ENCODE results near the gene RPL4.
A peak's percentile ranks its signal among the peaks of the same experiment; 100 is the strongest.
"Not testable (repeated sequence)": the region's sequence is repeated elsewhere in the genome, so short reads cannot be mapped to it uniquely, and the experiment has no call there.

RPL4 gene

GRCh38 chr15:66505430-66505811 lies 766 bp upstream of the RPL4 start:
- Histone ChIP-seq H3K27me3 (ENCODE audit: control insufficient read depth in 2 of 2, insufficient read depth in 2 of 2, low read length in 2 of 2) (no peaks in the 10 kb centered on the region), H3K4me1 (ENCODE audit: control insufficient read depth in 2 of 2, insufficient read depth in 2 of 2, low read length in 2 of 2) (peaks cover 21% of the 10 kb centered on the region in 2 donors), H3K9ac (ENCODE audit: low read depth in 1 of 2, low read length in 2 of 2) (peak overlapping the region; percentile 98 to 99), H3K27ac (ENCODE audit: low read depth in 2 of 2, low read length in 2 of 2) (peak overlapping the region; percentile 89 to 93), H3K4me3 (ENCODE audit: low read length in 2 of 2) (peak overlapping the region; percentile 100), H3K36me3 (ENCODE audit: control insufficient read depth in 2 of 2, insufficient read depth in 2 of 2, low read length in 2 of 2) (peaks cover 26 to 28% of the 10 kb centered on the region in 2 donors), H3K9me3 (ENCODE audit: control insufficient read depth in 2 of 2, low read length in 2 of 2) (no peaks in the 10 kb centered on the region)

DNA sequence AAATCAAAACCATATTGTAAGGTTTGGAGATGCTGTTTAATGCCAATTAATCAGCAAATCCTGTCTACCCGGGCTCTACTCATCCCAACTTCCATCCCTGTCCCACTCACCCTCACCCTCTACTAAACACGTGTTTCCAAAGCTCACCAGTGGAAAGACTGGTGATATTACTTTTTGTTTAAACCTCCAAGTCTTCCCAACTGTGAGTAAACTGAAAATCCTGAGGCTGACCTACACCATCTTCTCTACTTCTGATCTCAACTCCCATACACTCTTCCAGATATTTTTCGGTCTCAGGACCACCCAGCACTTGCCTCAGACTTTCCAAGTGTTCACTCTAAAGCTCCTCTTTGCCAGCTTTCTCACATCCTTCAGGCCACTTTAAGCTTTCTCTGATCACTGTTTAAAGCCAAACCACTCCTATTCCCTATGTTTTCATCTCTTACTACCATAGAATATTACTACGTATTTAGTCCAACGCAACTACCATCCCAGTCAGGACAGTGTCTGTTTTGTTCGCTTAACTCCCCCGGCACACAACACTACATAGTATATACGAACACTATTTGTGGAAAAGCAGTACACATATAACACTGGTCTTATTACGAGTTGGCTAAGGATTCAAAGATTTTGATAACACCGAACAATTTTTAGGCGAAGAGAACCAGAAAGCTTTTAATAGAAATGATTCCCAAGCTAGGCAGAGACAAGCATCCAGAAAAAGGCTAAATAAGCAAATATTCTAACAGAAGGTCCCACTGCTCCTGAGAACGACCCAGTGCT lies 684 bp downstream of the RPL4 start:
- Histone ChIP-seq H3K4me3 (ENCODE audit: low read length in 2 of 2) (peak overlapping the region; percentile 100), H3K27me3 (ENCODE audit: control insufficient read depth in 2 of 2, insufficient read depth in 2 of 2, low read length in 2 of 2) (no peaks in the 10 kb centered on the region), H3K9ac (ENCODE audit: low read depth in 1 of 2, low read length in 2 of 2) (peak overlapping the region; percentile 98 to 99), H3K4me1 (ENCODE audit: control insufficient read depth in 2 of 2, insufficient read depth in 2 of 2, low read length in 2 of 2) (peaks cover 21% of the 10 kb centered on the region in 2 donors), H3K9me3 (ENCODE audit: control insufficient read depth in 2 of 2, low read length in 2 of 2) (no peaks in the 10 kb centered on the region), H3K36me3 (ENCODE audit: control insufficient read depth in 2 of 2, insufficient read depth in 2 of 2, low read length in 2 of 2) (peaks cover 39 to 41% of the 10 kb centered on the region in 2 donors), H3K27ac (ENCODE audit: low read depth in 2 of 2, low read length in 2 of 2) (peak overlapping the region; percentile 89 to 93)

GRCh38 chr15:66503041-66503648 lies 1.5 kb downstream of the RPL4 start:
- H3K27me3 ChIP-seq (ENCODE audit: control insufficient read depth in 2 of 2, insufficient read depth in 2 of 2, low read length in 2 of 2); H3K27ac ChIP-seq (ENCODE audit: low read depth in 2 of 2, low read length in 2 of 2); H3K9me3 ChIP-seq (ENCODE audit: control insufficient read depth in 2 of 2, low read length in 2 of 2): not testable (repeated sequence)
- peaks cover 21 to 22% of the 10 kb centered on the region in 2 donors for H3K4me1 ChIP-seq (ENCODE audit: control insufficient read depth in 2 of 2, insufficient read depth in 2 of 2, low read length in 2 of 2)
- H3K9ac ChIP-seq (ENCODE audit: low read depth in 1 of 2, low read length in 2 of 2) = peak overlapping the region; percentile 98 to 99
- peak overlapping the region; percentile 100 for H3K4me3 ChIP-seq (ENCODE audit: low read length in 2 of 2)
- H3K36me3 ChIP-seq (ENCODE audit: control insufficient read depth in 2 of 2, insufficient read depth in 2 of 2, low read length in 2 of 2) = peaks cover 46 to 50% of the 10 kb centered on the region in 2 donors

- Histone ChIP-seq H3K4me1 (ENCODE audit: control insufficient read depth in 2 of 2, insufficient read depth in 2 of 2, low read length in 2 of 2) (peaks cover 21 to 26% of the 10 kb centered on the region in 2 donors), H3K36me3 (ENCODE audit: control insufficient read depth in 2 of 2, insufficient read depth in 2 of 2, low read length in 2 of 2) (peaks cover 46 to 53% of the 10 kb centered on the region in 2 donors), H3K27me3 (ENCODE audit: control insufficient read depth in 2 of 2, insufficient read depth in 2 of 2, low read length in 2 of 2) (no peaks in the 10 kb centered on the region), H3K9ac (ENCODE audit: low read depth in 1 of 2, low read length in 2 of 2) (no peak overlapping the region), H3K4me3 (ENCODE audit: low read length in 2 of 2) (peak overlapping the region in 1 of 2 donors; percentile 16), H3K27ac (ENCODE audit: low read depth in 2 of 2, low read length in 2 of 2) (no peak overlapping the region), H3K9me3 (ENCODE audit: control insufficient read depth in 2 of 2, low read length in 2 of 2) (no peaks in the 10 kb centered on the region)
Observed at GRCh38 chr15:66502491-66502890, 2.2 kb downstream of the RPL4 start.

DNA sequence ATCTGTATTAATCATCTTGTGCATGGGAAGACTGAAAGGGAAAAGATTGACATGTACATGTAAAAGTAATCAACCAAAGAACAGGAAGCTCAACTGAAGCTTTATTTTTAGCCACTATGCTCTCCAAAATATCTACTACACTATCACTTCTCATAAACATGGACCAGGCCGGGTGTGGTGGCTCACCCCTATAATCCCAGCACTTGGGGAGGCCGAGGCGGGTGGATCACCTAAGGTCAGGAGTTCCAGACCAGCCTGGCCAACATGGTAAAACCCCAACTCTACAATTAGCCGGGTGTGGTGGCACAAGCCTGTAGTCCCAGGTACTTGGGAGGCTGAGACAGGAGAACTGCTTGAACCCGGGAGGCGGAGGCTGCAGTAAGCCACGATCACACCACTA lies 4.3 kb downstream of the RPL4 start:
- not testable (repeated sequence) for H3K9me3 ChIP-seq (ENCODE audit: control insufficient read depth in 2 of 2, low read length in 2 of 2); H3K27ac ChIP-seq (ENCODE audit: low read depth in 2 of 2, low read length in 2 of 2); H3K9ac ChIP-seq (ENCODE audit: low read depth in 1 of 2, low read length in 2 of 2); H3K27me3 ChIP-seq (ENCODE audit: control insufficient read depth in 2 of 2, insufficient read depth in 2 of 2, low read length in 2 of 2); H3K4me3 ChIP-seq (ENCODE audit: low read length in 2 of 2)
- peaks cover 16 to 29% of the 10 kb centered on the region in 2 donors for H3K4me1 ChIP-seq (ENCODE audit: control insufficient read depth in 2 of 2, insufficient read depth in 2 of 2, low read length in 2 of 2)
- peaks cover 49 to 56% of the 10 kb centered on the region in 2 donors for H3K36me3 ChIP-seq (ENCODE audit: control insufficient read depth in 2 of 2, insufficient read depth in 2 of 2, low read length in 2 of 2)

- no peak overlapping the region for H3K4me3 ChIP-seq (ENCODE audit: low read length in 2 of 2)
- no peak overlapping the region for H3K9ac ChIP-seq (ENCODE audit: low read depth in 1 of 2, low read length in 2 of 2)
- no peaks in the 10 kb centered on the region for H3K27me3 ChIP-seq (ENCODE audit: control insufficient read depth in 2 of 2, insufficient read depth in 2 of 2, low read length in 2 of 2)
- peaks cover 10 to 24% of the 10 kb centered on the region in 2 donors for H3K4me1 ChIP-seq (ENCODE audit: control insufficient read depth in 2 of 2, insufficient read depth in 2 of 2, low read length in 2 of 2)
- H3K9me3 ChIP-seq (ENCODE audit: control insufficient read depth in 2 of 2, low read length in 2 of 2) = no peaks in the 10 kb centered on the region
- no peak overlapping the region for H3K27ac ChIP-seq (ENCODE audit: low read depth in 2 of 2, low read length in 2 of 2)
- H3K36me3 ChIP-seq (ENCODE audit: control insufficient read depth in 2 of 2, insufficient read depth in 2 of 2, low read length in 2 of 2) = peaks cover 63 to 69% of the 10 kb centered on the region in 2 donors
Observed at GRCh38 chr15:66498501-66499386, 5.9 kb downstream of the RPL4 start.

GRCh38 chr15:66497502-66498455 lies 6.9 kb downstream of the RPL4 start, which contains the start of gene SNAPC5:
TSS of gene SNAPC5 (minus strand) at chr15:66497762. CDS start at chr15:66497731, 31 bp downstream.
- peaks cover 64 to 69% of the 10 kb centered on the region in 2 donors for H3K36me3 ChIP-seq (ENCODE audit: control insufficient read depth in 2 of 2, insufficient read depth in 2 of 2, low read length in 2 of 2)
- no peaks in the 10 kb centered on the region for H3K27me3 ChIP-seq (ENCODE audit: control insufficient read depth in 2 of 2, insufficient read depth in 2 of 2, low read length in 2 of 2)
- H3K9me3 ChIP-seq (ENCODE audit: control insufficient read depth in 2 of 2, low read length in 2 of 2) = no peaks in the 10 kb centered on the region
- H3K4me1 ChIP-seq (ENCODE audit: control insufficient read depth in 2 of 2, insufficient read depth in 2 of 2, low read length in 2 of 2) = peaks cover 2 to 14% of the 10 kb centered on the region in 2 donors
- H3K4me3 ChIP-seq (ENCODE audit: low read length in 2 of 2) = peak within 1 kb of the TSS; percentile 93
- peak within 1 kb of the TSS; percentile 84 to 91 for H3K27ac ChIP-seq (ENCODE audit: low read depth in 2 of 2, low read length in 2 of 2)
- H3K9ac ChIP-seq (ENCODE audit: low read depth in 1 of 2, low read length in 2 of 2) = peak within 1 kb of the TSS; percentile 85 to 95

DNA sequence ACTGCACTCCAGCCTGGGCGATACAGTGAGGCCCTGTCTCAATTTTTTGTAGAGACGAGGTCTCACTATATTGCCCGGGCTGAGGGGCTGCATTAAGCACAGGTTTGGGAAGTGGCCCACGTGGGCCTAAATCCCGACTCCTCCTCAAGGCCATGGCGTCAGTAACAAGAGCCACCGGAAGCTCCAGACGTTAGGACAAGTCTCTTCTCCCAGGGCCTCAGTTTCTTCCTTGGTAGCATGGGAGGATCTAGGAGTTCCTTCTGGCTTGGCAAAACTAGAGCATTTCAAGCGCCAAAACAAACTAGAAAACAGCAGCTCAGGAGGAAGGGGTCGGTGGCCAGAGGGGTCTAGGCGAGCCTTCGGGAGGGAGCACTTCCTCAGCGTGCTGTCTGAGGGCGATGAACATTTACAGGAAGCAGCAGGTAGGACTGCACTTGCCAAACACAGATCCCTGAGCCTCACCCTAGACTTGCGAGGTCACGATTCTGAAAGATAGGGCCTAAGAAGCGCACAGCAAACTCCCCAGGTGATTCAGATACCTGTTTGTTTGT lies 7.6 kb downstream of the RPL4 start:
- Histone ChIP-seq H3K9ac (ENCODE audit: low read depth in 1 of 2, low read length in 2 of 2) (peak overlapping the region; percentile 85 to 95), H3K36me3 (ENCODE audit: control insufficient read depth in 2 of 2, insufficient read depth in 2 of 2, low read length in 2 of 2) (peaks cover 60 to 67% of the 10 kb centered on the region in 2 donors), H3K4me1 (ENCODE audit: control insufficient read depth in 2 of 2, insufficient read depth in 2 of 2, low read length in 2 of 2) (peaks cover 0 to 13% of the 10 kb centered on the region in 2 donors), H3K27me3 (ENCODE audit: control insufficient read depth in 2 of 2, insufficient read depth in 2 of 2, low read length in 2 of 2) (no peaks in the 10 kb centered on the region), H3K9me3 (ENCODE audit: control insufficient read depth in 2 of 2, low read length in 2 of 2) (no peaks in the 10 kb centered on the region), H3K4me3 (ENCODE audit: low read length in 2 of 2) (peak overlapping the region; percentile 93), H3K27ac (ENCODE audit: low read depth in 2 of 2, low read length in 2 of 2) (peak overlapping the region; percentile 84 to 91)

DNA sequence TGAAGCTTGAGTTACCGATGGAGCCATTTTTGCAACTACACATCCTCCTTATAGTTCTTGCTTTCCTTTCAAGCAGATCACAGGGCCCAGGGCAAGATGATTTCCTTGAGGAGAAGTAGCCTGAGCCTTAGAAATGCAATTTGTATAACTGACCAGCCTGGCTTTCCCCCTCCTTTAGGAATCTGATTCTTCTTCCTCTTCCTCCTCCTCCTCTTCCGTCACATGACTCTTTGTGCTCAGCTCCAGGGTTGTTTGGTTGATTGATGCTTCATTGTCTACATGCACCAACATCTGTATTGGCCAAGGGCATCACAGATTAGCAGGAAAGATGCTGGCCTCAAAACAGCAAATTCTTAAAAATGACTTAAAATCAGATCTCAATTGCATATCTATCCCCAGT lies 10.4 kb downstream of the RPL4 start:
- Histone ChIP-seq H3K4me1 (ENCODE audit: control insufficient read depth in 2 of 2, insufficient read depth in 2 of 2, low read length in 2 of 2) (peaks cover 0 to 13% of the 10 kb centered on the region in 2 donors), H3K9me3 (ENCODE audit: control insufficient read depth in 2 of 2, low read length in 2 of 2) (no peaks in the 10 kb centered on the region), H3K27ac (ENCODE audit: low read depth in 2 of 2, low read length in 2 of 2) (no peak overlapping the region), H3K9ac (ENCODE audit: low read depth in 1 of 2, low read length in 2 of 2) (no peak overlapping the region), H3K27me3 (ENCODE audit: control insufficient read depth in 2 of 2, insufficient read depth in 2 of 2, low read length in 2 of 2) (no peaks in the 10 kb centered on the region), H3K36me3 (ENCODE audit: control insufficient read depth in 2 of 2, insufficient read depth in 2 of 2, low read length in 2 of 2) (peaks cover 48 to 67% of the 10 kb centered on the region in 2 donors), H3K4me3 (ENCODE audit: low read length in 2 of 2) (no peak overlapping the region)
